GM19099 (cell line): ENCODE data around the gene DYRK1A.

Experiments used
- POLR2A ChIP-seq: IDR thresholded peaks from 3 replicates; pipeline ENCODE4 v1.6.1; 2011; ENCODE audit warnings: low read depth; ENCODE audit not compliant: insufficient read length; ENCODE audit errors: extremely low read depth

The DYRK1A gene

DNA sequence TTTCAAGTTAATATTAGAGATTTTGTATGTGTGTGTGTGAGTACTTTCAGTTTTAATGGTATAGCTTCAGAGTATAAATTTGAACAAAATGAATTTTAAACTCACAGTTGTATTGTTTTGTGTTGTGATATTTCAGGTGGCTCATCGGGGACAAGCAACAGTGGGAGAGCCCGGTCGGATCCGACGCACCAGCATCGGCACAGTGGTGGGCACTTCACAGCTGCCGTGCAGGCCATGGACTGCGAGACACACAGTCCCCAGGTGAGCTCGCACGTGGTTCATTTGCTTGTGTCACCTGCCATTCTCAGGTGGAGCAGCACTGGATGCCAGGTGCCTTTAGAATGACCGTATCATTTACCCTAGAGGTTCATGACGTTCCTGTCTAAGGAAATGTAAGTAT is 139.4 kb downstream of the DYRK1A start:
- no peak for TF ChIP-seq POLR2A

GRCh38 chr21:37507716-37508115 is 141.1 kb downstream of the DYRK1A start:
- no peak for TF ChIP-seq POLR2A

- no peak for TF ChIP-seq POLR2A
These were observed 141.8 kb downstream of the DYRK1A start for GRCh38 chr21:37508341-37508740.

- TF ChIP-seq POLR2A = no peak
These were observed 143.3 kb downstream of the DYRK1A start for GRCh38 chr21:37509802-37510393.

- no peak for TF ChIP-seq POLR2A
These were observed 145.3 kb downstream of the DYRK1A start for GRCh38 chr21:37511848-37512247.

DNA sequence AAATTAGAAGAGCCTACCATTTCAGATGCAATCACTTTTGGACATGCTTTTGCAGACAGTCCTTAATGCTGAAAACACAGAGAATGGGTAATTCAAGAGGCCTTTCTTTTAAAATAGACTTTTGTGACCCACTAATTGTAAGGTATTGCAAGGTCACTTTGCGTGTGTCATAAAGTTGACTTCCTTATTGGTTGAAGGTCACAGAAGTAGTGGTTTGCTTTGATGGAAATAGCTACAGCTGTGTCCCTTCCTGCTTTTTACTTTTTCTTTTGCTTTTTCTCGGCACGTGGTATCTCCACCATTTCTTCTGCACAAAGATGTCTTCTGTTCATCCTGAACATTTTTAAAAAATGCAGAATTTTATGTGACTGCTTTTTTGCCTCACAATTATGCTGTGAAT is 146.8 kb downstream of the DYRK1A start:
- no peak for TF ChIP-seq POLR2A

DNA sequence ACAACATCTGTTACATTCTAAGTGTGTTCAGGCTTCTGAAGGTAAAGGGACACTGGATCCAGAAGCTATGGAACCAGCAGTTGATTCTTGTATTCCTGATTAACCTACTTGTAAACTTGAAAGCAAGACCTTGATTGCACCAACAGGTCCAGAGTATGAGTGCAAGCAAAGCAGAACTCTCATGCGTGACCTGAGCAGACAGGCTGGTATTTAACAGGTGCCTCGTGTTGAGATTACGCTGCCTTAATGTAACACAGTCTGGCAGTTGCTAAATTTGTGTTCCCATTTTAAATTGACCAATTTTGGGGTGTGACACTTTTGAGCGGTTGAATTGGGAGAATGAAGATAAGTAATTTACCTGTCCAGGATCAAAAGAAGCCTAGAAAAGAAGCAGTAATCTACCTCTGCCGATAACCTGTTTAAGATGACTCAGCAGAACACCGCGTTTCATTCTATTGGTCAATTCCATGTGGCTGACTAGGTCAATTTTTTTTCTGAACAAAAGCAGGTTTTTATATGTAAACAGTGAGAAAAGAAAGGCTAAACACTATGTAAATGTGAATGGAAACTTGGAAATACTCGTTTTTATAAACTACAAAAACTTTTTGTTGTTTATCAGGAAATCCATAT is 147.6 kb downstream of the DYRK1A start:
- no peak for TF ChIP-seq POLR2A

DNA sequence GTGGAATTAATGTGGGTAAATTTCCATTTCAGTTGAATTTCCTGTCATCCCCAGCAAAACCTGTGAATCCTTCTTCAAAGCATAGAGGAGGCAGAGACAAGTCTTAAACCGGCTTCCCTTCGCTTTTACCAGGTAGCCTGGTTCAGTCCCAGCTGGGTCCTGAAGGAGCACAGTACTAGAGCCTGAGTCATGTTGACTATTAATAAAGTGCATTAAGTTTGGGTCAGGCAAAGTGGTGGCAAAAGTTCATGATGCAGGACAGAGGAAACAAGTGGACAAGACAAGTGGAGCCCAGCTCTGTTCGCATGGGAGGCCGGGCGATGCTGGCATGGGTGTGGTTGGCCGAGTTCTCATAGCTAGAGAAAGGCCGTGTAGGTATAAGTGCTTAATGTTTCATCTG is 150.4 kb downstream of the DYRK1A start:
- TF ChIP-seq POLR2A = no peak

DNA sequence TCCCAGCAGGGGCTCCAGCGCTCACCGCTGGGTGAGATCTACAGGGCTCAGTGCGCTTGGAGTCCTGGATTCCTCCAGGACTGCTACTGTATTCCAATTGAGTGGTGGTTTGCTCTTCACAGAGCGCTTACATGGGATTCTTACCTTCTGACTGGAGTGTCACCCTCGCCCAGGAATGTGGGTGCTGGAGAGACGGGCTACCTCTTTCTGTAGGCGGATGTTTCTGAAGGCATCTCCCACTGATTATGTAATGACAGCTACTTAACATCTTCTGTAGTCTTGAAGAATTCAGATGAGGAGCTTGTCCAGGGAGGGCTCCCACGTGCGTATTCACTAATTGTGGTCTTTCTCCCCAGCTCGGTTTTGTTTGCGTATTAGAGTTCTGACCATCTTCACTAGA is 154.2 kb downstream of the DYRK1A start:
- TF ChIP-seq POLR2A = no peak

- TF ChIP-seq POLR2A = no peak
These were observed 155.1 kb downstream of the DYRK1A start for GRCh38 chr21:37521658-37522057.

GRCh38 chr21:37522641-37523295 is 156.2 kb downstream of the DYRK1A start:
- no peak for TF ChIP-seq POLR2A

DNA sequence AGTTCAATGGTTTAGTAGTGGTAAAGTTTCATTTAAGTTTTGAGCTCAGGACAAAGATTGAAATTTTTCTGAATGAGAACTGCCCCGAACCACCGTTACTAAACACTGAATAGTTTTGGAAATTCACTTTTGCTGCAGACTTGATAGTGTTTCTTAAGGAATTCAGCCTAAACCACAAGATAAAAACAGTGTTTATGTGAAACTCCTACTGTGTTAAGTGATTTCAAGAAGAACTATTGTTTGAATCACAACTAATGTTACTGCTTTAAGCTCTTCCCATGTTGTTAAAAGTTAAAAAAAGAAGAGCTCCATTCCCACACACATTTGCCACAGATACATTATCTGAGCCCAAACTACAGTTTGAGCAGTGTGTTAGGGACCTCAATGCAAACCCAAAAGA is 159.2 kb downstream of the DYRK1A start:
- no peak for TF ChIP-seq POLR2A

DNA sequence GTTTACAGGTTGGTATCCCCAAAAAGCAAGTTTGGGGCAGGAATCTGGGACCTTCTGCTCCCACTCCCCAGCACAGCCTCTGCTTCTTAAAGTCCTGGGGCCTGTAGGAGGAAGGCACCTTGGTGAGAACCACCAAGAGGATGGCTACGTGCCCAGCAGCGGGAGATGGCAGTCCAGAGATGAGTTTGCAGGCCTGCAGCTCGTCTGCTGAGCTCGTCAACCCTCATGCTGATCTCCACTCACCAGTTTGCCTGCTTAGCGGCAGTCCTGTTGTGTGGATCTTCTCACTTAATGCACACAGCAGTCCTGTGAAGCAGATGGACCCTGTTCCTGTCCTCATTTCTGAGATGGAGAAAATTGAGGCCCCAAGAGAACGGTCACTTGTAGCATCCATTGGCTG is 160.5 kb downstream of the DYRK1A start:
- TF ChIP-seq POLR2A = no peak

GRCh38 chr21:37527716-37528115 is 161.1 kb downstream of the DYRK1A start:
- no peak for TF ChIP-seq POLR2A

DNA sequence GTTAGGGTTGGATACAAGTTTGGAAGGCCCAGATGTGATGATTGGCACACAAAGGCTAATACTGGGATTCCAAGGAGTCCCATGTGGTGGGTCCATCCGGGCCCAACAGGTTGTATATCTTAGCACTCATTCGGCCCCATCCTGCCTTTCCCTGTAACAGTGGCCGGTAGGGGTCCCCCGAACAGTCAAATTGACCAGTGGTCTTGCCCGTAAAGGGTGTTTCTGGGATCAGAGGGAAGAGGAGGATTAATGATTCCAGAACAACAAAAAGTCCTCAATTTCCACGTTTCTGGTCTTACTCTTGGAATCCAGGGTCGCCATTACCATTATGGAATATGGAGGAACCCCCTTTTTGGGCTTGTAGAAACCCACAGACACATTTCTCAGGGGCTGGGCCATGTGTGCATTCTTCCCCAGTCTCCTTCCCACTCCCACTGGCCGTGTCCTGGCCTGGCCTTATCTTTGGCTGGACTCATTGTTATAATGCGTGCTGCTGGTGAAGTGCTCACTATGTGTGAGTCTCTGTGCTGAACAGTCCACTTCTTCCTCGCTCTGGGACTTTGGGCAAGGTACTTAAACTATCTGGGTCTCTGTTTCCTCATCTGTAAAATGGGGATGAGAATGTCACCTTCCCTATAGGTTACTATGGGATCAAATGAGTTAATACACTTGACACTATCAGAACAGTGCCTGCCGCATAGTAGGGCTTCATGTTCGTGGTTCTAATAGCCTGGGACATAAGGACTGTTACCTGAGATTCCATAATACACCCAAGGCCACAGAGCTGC is 161.8 kb downstream of the DYRK1A start:
- no peak for TF ChIP-seq POLR2A

- TF ChIP-seq POLR2A = no peak
These were observed 163.1 kb downstream of the DYRK1A start for GRCh38 chr21:37529649-37530048.
